AG20443 (cell line): ENCODE data around the gene MYO9A.
"Not testable (repeated sequence)": the region's sequence is repeated elsewhere in the genome, so short reads cannot be mapped to it uniquely, and the experiment has no call there.

Experiments used
- DNase-seq: peaks from one replicate; pipeline ENCODE4 v3.0.0; 2012; ENCODE audit warnings: low spot score, mixed read lengths

Gene MYO9A

DNA sequence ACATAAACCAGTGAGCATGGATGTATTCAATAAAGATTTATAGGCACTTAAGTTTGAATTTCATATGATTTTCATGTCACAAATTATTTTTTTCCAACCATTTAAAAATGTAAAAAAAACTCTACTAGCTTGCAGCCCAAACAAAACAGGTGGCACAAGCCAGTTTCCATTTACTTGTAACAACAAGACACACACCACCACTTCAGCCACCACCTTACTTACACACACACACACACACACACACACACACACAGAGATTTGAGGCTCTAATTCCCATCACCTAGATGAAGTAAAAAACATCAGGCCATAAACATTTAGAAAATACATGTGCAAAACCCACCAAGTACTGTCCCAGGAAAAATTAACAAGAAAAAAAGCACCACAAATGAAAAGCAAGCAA lies 25.3 kb downstream of the MYO9A start:
- DNase-seq = no peak

DNA sequence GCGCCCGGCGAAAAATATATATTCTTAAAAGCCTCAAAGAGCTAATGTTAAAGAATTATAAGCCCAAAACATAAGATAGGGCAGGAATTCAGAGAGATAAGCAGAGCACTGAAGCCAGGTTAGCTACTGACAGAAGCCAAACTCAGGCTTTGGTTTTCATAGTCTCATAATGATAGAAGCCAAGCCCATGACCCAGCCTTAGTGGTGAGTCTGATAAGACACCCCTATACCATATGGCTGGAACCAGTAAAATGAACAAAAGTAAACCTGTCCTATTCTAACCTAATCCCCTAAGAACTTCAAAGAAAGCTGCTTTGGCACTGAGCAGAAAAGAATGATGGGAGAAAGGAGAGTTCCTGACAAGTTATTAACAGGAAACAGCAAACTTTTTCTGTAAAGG lies 25.9 kb downstream of the MYO9A start:
- DNase-seq = no peak

DNA sequence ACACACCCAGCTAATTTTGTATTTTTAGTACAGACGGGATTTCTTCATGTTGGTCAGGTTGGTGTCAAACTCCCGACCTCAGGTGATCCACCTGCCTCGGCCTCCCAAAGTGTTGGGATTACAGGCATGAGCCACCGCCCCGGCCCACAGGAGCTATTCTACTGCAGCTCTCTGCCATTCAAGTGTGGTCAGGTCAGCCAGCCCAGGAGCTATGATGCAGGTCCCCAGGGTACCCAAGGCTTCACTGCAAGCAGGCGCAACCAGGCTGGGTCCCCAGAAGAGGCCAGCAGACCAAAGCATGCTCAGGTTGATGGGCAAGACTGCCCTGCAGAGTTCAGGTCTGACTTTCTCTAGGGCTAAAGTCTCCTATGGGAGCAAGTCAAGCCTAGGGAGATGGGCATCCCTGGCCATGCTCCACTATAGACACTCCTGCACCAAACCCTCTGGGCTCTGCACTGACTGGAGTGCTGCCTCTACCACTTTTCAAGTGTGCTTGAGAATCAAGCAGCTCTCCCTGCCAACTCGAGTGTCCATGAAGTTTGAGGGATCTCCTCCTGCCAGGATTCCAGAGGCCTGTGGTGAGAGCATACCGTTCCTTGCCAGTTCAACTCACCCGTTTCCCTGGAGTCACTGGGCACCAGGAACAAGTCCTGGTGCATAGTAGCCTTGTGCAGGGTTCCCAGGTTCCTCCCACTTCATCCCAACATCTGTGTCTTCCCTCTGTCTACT lies 30.9 kb downstream of the MYO9A start:
- no peak for DNase-seq

GRCh38 chr15:72086010-72086697 lies 31.8 kb downstream of the MYO9A start:
- DNase-seq = no peak

GRCh38 chr15:72082176-72082575 lies 35.8 kb downstream of the MYO9A start:
- DNase-seq = no peak

DNA sequence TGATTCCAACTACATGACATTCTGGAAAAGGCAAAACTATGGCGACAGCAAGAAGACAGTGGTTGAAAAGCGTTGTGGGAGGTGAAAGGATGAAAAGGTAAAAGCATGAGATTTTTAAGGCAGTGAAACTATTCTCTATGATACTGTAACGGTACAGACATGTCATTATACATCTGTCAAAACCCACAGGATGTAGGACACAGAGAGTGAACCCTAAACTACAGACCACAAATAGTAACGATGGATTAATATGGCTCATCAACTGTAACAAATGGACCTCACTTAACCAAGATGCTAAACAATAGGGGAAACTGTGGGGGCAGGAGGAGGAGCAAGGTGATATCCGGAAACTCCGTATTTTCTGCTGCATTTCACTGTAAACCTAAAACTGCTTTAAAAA lies 39.1 kb downstream of the MYO9A start:
- no peak for DNase-seq

- no peak for DNase-seq
Observed at GRCh38 chr15:72077950-72078349, 40.0 kb downstream of the MYO9A start.

- no peak for DNase-seq
Observed at GRCh38 chr15:72074335-72075060, 43.5 kb downstream of the MYO9A start.

GRCh38 chr15:72071448-72071825 lies 46.5 kb downstream of the MYO9A start:
- DNase-seq = not testable (repeated sequence)

DNA sequence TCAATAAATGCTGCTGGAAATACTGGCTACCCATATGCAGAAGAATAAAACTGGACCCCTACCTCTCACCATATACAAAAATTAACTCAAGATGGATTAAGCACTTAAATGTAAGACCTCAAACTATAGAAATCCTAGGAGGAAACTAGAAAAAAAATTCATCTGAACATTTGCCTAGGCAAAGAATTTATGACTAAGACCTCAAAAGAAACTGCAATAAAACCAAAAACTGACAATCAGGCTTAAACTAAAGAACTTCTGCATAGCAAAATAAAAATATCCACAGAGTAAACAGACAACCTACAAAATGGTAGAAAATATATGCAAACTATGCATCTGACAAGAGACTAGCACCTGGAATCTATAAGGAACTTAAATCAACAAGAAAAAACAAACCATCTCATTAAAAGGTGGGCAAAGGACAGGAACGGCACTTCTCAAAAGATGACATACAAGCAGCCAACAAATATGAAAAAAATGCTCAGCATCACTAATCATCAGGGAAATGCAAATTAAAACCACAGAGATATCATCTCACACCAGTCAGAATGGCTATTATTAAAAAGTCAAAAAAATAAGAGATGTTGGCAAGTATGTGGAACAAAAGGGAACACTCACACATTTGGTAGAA lies 47.0 kb downstream of the MYO9A start:
- DNase-seq = no peak

- no peak for DNase-seq
Observed at GRCh38 chr15:72068856-72069255, 49.1 kb downstream of the MYO9A start.

DNA sequence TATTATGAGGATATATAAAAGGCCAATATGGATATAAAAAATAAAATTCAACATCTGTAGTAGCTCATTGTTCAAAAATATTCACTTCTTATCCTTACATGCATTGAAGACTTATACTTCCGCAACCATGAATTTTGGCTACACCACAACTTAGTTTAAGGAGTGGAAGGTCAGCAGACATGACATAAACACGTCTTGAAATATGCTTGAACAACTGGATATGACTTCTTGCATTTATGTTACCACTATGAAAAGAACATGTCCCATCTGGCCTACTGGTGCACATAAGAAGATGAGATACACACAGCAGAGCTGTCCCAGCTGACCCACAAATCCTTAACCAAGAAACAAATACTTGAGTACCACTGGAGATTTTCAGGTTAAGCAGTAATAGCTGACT lies 52.1 kb downstream of the MYO9A start:
- no peak for DNase-seq

DNA sequence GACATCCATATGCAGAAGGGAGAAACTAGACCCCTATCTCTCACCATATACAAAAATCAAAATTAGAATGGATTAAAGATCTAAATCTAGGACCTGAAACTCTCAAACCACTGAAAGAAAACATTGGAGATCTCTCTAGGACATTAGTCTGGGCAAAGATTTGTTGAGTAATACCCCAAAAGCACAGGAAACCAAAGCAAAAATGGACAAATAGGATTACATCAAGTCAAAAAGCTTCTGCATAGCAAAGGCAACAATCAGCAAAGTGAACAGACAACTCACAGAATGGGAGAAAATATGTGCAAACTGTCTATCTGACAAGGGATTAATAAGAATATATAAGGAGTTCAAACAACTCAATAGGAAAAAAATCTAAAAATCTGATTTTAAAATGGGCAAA lies 54.8 kb downstream of the MYO9A start:
- no peak for DNase-seq

DNA sequence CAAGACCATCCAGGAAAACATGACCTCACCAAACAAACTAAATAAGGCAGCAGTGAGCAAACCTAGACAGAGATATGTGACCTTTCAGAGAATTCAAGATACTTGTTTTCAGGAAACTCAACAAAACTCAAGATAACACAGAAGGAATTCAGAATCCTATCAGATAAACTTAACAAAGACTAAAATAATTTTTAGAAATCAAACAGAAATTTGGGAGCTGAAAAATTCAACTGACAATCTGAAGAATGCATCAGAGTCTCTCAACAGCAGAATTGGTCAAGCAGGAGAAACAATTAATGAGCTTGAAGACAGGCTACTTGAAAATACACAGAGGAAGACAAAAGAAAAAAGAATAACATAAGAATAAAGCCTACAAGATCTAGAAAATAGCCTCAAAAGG lies 55.6 kb downstream of the MYO9A start:
- no peak for DNase-seq

DNA sequence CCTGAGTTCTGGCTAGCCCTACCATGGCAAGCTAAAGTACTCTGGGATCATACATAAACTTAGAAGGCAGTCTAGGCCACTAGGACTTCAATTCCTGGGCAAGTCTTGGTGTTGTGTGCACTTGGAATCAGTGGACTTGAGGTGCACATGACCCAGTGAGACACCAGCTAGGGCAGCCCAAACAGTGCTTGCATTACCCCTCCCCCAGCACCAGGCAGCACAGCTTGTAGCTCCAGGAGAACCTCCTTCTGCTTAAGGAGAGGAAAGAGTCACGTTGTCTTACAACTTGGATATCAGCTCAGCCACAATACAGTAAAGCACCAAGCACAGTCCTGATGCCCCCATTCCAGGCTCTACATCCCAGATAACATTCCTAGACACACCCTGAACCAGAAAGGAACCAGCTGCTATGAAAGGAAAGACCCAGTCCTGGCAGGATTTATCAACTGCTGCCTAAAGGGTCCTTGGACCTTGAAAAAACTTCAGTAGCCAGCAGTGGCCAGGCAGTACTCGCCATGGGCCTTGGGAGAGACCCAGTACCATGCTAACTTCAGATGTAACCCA lies 57.2 kb downstream of the MYO9A start:
- DNase-seq = no peak

DNA sequence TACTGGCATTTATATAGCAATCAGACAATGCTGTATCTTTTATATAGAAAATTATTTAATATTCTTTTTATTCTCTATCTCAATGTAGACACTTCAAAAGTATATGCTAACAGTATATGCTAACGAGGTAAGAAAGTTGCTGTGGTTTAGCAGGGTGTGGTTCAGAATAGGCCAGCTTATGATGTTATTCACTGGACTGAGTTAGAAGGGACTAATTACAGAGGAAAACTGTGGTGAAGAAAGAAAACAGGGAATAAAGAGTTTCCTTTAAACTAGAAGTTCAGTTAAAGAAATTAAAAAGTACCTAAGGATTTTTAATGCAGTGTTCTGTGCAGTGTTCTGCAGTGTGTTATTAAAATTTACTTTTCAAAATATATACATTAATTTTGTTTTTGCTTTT lies 59.4 kb downstream of the MYO9A start:
- peak; percentile 36 for DNase-seq

DNA sequence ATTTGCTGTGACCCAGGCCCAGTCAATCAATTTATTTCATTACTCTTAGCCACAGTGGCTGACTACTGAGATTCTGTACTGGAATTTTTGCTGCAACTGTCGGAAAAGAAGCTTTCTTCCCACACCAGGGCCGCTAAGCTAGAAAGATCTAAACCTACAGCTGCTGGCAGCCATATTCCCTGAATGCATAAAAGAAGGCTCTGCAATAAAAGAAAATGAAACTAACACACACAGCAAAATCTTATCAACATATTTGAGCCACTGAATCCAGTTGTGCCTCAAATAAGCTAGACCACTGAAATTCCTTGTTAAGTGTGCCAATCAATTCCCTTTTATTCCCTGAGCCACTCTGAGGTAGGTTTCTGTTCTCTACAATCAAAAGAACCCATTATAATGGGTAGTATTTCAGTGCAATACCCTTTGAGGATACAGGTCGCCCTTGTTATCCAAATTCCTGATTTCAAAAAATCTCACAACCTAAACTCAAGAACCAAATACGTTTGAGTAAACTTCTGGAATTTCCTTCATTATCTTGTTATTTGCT lies 60.3 kb downstream of the MYO9A start:
- DNase-seq = no peak

DNA sequence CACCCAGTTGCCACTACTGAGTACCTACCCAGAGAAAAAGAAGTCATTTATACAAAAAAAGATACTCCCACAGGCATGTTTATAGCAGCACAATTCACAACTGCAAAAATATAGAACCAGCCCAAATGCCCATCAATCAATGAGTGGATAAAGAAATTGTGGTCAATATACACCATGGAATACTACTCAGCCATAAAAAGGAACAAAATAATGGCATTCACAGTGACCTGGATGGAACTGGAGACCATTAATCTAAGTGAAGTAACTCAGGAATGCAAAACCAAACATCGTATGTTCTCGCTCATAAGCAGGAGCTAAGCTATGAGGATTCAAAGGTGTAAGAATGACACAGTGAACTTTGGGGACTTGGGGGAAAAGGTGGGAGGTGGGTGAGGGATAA lies 61.7 kb downstream of the MYO9A start:
- not testable (repeated sequence) for DNase-seq

GRCh38 chr15:72053297-72053696 lies 64.7 kb downstream of the MYO9A start:
- DNase-seq = not testable (repeated sequence)

GRCh38 chr15:72050700-72051099 lies 67.2 kb downstream of the MYO9A start:
- peak; percentile 24 for DNase-seq

- DNase-seq = peak; percentile 37
Observed at GRCh38 chr15:72047020-72047419, 70.9 kb downstream of the MYO9A start.

- no peak for DNase-seq
Observed at GRCh38 chr15:72044956-72045355, 73.0 kb downstream of the MYO9A start.
